Measurements from ENCODE around the gene PAXX.

PAXX gene

DNA sequence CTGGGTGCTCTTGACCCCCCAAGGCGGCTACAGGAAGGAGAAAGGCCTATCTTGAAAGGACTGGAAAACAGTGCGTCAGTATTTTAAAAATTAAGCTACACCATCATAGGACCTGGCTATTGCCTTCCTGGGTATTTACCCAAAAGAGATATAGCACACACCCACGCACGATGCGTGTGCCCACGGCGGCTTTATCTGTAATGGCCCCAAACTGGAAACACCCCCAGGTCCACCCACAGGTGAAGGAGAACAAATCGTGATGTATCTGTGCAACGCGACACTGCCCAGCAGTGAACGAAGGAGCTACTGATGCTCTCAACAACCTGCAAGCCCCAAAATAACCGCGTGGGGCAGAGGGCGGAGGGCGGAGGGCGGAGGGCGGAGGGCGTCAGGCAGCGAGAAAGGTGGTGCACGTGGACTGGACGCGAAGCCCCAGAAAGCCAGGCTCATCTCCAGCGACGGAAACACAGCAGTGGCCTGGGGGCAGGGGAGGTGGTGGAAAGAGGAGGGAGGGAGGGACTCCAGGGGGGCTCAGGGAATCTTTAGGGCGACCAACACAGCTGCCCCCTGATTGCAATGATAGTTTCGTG lies 27.3 kb upstream of the PAXX start:
- no peak for DNase-seq (ENCODE audit: low read depth, low spot score)
- ChIA-PET POLR2A (no interaction called here), CTCF (interaction anchor here (1.1 to 3.7 kb wide), 4 partner anchors 17 to 71 kb away, joined by 3 to 16 read pairs (median 6); partner anchors contain the start of gene C8G)
- no peak overlapping the region for H3K4me3 ChIP-seq (ENCODE audit: low read depth, low read length)
- TF ChIP-seq, protein P1, sequence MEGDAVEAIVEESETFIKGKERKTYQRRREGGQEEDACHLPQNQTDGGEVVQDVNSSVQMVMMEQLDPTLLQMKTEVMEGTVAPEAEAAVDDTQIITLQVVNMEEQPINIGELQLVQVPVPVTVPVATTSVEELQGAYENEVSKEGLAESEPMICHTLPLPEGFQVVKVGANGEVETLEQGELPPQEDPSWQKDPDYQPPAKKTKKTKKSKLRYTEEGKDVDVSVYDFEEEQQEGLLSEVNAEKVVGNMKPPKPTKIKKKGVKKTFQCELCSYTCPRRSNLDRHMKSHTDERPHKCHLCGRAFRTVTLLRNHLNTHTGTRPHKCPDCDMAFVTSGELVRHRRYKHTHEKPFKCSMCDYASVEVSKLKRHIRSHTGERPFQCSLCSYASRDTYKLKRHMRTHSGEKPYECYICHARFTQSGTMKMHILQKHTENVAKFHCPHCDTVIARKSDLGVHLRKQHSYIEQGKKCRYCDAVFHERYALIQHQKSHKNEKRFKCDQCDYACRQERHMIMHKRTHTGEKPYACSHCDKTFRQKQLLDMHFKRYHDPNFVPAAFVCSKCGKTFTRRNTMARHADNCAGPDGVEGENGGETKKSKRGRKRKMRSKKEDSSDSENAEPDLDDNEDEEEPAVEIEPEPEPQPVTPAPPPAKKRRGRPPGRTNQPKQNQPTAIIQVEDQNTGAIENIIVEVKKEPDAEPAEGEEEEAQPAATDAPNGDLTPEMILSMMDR (IDR thresholded peaks at IDR 0.05; ENCODE audit: insufficient read depth, low read length, missing control alignments) = no peak

DNA sequence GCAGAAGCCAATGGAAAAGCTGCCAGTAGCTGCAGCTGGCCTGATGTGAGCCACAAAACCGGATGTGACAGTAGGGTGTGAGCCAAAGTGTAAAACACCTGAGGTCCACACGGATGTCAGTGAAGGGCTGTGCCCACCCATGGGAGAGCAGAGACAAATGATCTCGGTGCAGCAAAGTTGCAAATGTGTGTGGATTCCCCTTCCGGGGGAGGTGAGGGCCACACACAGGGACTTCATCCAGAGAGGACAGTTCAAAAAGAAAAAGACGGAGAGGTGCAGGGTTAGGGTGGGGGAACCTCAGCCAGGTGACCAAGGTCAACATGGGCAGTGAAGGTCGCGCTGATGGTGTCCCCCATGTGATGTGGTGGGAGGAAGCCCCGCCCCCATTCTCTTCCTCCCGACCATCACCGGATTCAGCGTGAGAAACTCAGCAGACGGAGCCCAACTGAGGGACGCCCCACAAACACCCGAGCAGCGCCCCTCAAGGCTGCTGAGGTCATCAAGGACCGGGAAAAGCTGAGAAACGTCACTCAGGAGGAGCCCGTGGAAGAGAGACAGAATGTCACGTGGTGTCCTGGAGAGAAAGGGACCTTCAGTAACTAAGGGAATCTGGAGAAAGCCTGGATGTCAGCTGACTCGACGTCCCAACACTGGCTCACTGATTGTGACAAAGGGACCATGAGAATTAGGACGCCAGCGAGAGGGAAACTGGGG lies 26.3 kb upstream of the PAXX start:
- ChIA-PET CTCF (interaction anchor here (0.9 to 1.9 kb wide), 4 partner anchors 9 to 63 kb away, joined by 3 to 9 read pairs (median 6); partner anchors contain the start of gene C8G), POLR2A (interaction anchor here (0.6 kb wide), 1 partner anchor 244 kb away, joined by 4 read pairs; no protein-coding TSS in a partner anchor)
- no peak overlapping the region for H3K4me3 ChIP-seq (ENCODE audit: low read depth, low read length)
- no peak for DNase-seq (ENCODE audit: low read depth, low spot score)
- TF ChIP-seq, protein P1 (IDR thresholded peaks at IDR 0.05; ENCODE audit: insufficient read depth, low read length, missing control alignments) = no peak

DNA sequence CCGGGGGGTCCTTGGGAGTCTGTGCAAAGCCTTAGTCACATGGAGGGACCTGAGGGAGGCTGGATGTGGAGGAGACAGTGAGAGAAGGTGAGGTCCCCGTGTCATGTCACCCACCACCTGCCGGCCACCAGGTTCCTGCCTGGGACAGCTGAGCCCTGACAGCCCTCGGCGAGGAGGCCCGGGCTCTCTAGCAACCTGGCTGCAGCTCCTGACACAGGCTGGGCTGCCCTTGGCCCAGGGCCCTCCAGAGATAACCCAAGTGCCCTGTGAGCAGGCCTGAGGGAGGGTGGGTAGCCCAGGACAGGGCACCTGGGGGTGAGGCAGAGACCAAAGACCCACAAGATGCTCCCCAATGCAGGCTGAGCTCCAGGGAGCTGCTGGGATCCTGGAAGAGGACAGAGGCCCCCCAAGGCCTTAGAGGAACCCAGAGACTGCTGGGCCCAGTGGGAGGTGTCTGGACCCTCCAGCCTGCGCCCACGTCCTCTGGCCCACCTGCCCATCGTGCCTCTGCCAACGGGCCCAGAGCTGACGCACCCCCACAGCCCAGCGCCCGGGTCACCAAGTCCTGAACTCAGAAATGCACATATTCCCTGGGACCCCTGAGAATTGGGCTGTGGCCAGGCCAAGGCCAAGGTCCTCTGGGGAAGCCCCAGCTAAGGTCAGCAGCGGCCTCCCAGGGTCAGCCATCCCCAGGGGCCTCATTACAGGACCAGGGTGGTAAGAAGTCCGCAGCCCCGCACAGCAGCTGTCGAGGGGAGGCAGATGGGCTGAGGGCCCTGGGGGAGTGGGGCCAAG lies 23.7 kb upstream of the PAXX start:
- TF ChIP-seq, protein P1 (IDR thresholded peaks at IDR 0.05; ENCODE audit: insufficient read depth, low read length, missing control alignments) = no peak
- no peak for DNase-seq (ENCODE audit: low read depth, low spot score)
- ChIA-PET CTCF (interaction anchor here (1.0 kb wide), 1 partner anchor 95 kb away, joined by 3 read pairs; no protein-coding TSS in a partner anchor), POLR2A (no interaction called here)
- no peak overlapping the region for H3K4me3 ChIP-seq (ENCODE audit: low read depth, low read length)

DNA sequence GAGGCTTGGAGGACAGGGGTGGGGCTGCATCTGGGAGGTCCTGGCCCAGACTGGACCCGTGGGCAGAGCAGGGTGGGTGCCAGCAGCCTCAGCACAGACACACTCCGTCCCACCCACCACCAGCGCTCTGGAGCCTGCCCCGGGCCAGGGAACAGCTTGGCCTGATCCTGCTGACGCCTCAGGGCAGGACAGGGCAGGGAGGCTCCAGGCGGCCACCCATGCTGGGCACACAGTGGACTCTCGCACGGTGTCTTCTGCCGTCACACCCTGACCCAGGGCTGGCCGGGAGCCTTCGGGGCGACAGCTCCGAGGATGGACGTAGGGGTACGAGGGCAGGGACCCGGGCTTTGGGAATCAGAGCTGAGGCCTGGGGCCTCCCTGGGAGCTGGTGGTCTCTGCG lies 23.1 kb upstream of the PAXX start:
- no peak for DNase-seq (ENCODE audit: low read depth, low spot score)
- POLR2A ChIA-PET = no interaction called here
- CTCF ChIA-PET = no interaction called here
- H3K4me3 ChIP-seq (ENCODE audit: low read depth, low read length) = no peak overlapping the region
- TF ChIP-seq, protein P1 (IDR thresholded peaks at IDR 0.05; ENCODE audit: insufficient read depth, low read length, missing control alignments) = no peak

DNA sequence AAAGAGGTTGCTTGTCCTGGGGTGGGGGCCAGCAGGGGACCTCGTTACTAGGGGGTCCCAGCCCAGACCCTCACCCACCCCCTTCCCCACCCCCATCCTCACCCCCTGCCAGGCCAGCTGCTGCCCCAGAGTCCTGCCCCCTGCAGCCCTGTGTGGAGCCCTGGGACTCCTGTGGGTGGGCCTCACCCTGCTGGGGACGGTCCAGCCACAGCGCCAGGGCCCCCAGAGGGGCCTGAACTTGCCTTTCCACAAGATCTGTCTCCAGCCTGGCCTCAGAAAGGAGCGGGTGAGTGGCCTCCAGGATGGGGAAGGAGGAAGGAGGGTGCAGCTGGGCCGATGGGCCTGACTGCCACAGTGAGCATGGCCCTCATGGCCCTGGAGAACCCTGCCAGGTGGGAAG lies 22.4 kb upstream of the PAXX start:
- DNase-seq (ENCODE audit: low read depth, low spot score) = no peak
- ChIA-PET CTCF (no interaction called here), POLR2A (no interaction called here)
- TF ChIP-seq, protein P1 (IDR thresholded peaks at IDR 0.05; ENCODE audit: insufficient read depth, low read length, missing control alignments) = no peak
- no peak overlapping the region for H3K4me3 ChIP-seq (ENCODE audit: low read depth, low read length)

DNA sequence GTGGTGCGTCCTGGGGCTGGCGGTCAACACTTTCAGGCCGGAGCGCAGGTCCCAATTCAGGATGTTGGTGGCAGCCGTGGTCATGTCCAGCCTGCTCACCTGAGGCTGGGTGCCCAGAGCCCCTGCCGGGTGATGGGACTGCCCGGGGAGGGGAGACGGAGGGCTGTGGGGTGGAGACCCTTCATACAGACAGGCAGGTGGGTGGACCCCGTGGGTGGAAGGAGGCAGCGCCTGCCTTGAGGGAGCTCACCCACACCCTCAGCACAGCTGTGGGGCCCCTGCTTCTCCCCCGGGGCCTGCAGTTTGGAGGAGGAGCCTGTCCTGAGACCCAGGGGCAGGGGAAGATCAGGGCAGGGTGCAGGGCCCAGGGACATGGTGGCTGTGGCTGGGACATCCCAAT lies 21.9 kb upstream of the PAXX start:
- DNase-seq (ENCODE audit: low read depth, low spot score) = no peak
- CTCF ChIA-PET = no interaction called here
- TF ChIP-seq, protein P1 (IDR thresholded peaks at IDR 0.05; ENCODE audit: insufficient read depth, low read length, missing control alignments) = no peak
- POLR2A ChIA-PET = no interaction called here
- H3K4me3 ChIP-seq (ENCODE audit: low read depth, low read length) = no peak overlapping the region

Data from AG04449 (cell line).